Transverse colon (tissue), 4 donors: Measurements from ENCODE around the gene PRPF38A. TPM values are rescaled to one million over a fixed set of nuclear protein-coding genes. Genes with fewer than 3 reads are reported as not detected.

Source experiments
- DNase-seq: peaks from one replicate; pipeline ENCODE4 v3.0.0-alpha.2; 2019
- H3K27ac ChIP-seq, 4 donors: fragments of 200-600 bp; sonication (generic); 2 replicates each; pipeline ENCODE4 v1.5.1; 2016 to 2018; ENCODE audit warnings: inconsistent platforms in 4 of 4
- H3K27me3 ChIP-seq: fragments of 200-600 bp; sonication (generic); 2 replicates; pipeline ENCODE4 v1.5.1; 2017; ENCODE audit warnings: inconsistent platforms
- H3K36me3 ChIP-seq, 4 donors: fragments of 200-600 bp; sonication (generic); 2 replicates each; pipeline ENCODE4 v1.5.1; 2017 to 2019; ENCODE audit warnings: inconsistent platforms in 4 of 4
- H3K4me1 ChIP-seq, 4 donors: fragments of 200-600 bp; sonication (generic); 2 replicates each; pipeline ENCODE4 v1.5.1; 2017 to 2020; ENCODE audit warnings: inconsistent platforms in 4 of 4
- H3K4me3 ChIP-seq, 4 donors: fragments of 200-600 bp; sonication (generic); 1 replicate in 1 of 4; 2 replicates in 3 of 4; pipeline versions ENCODE4 v1.5.1 to v1.6.1; 2017 to 2019; ENCODE audit warnings: inconsistent platforms in 4 of 4
- H3K9me3 ChIP-seq, 2 donors: fragments of 200-600 bp; sonication (generic); 2 replicates each; pipeline ENCODE4 v1.5.1; 2017 to 2019; ENCODE audit warnings: inconsistent platforms in 2 of 2
- EP300 ChIP-seq: sonication (generic); formaldehyde crosslinking; IDR thresholded peaks from one replicate; pipeline ENCODE4 v1.6.1; 2017; ENCODE audit warnings: antibody characterized with exemption, low read depth
- POLR2A ChIP-seq: fragments of 450-650 bp; IDR thresholded peaks from one replicate; pipeline ENCODE4 v1.6.1; 2016; ENCODE audit warnings: antibody characterized with exemption, mild to moderate bottlenecking, moderate library complexity
- POLR2AphosphoS5 ChIP-seq, 3 donors: sonication (generic); formaldehyde crosslinking; IDR thresholded peaks; one replicate each; pipeline ENCODE4 v1.6.1; 2016; ENCODE audit warnings: antibody characterized with exemption in 3 of 3
- WGBS, 2 donors: methylation state at CpG; one replicate each; pipeline ENCODE4 v1.1.5; 2018; ENCODE audit warnings: low coverage in 1 of 2; 5-methylcytosine and 5-hydroxymethylcytosine counted together
- in situ Hi-C, 4 donors: fragments of 200-750 bp; cut with MboI; loops; one replicate each; pipeline versions ENCODE4 v1.15.0 to v1.15.1; 2017; ENCODE audit warnings: low sequenced_read_pairs in 3 of 4, low pct_ligation_motif_present in 1 of 4, low pct_unique_long_range_greater_than_20kb in 1 of 4
- intact Hi-C: fragments of 100-400 bp; cut with DNase I; formaldehyde crosslinking; loops from one replicate; pipeline ENCODE4 v1.15.1; 2023; ENCODE audit warnings: low total_unique reads
- total RNA-seq, 4 donors: library from RNA; depleted of rRNA; stranded (reverse); fragments of >200 nt; gene quantifications; one replicate each; pipeline ENCODE4 v1.1.0, GENCODE V29; 2016
- TF ChIP-seq, protein P1 (sequence below), 5 experiments: fragments of 200-600 bp in 3 of 5; fragments of 450-650 bp in 2 of 5; sonication (generic) in 3 of 5; IDR thresholded peaks; 1 replicate in 2 of 5; 2 replicates in 3 of 5; pipeline ENCODE4 v1.5.1; 2016 to 2017; ENCODE audit warnings: antibody characterized with exemption in 5 of 5, inconsistent platforms in 3 of 5, mild to moderate bottlenecking in 2 of 5, moderate library complexity in 1 of 5

The PRPF38A gene
- total RNA-seq, 4 donors from 2014 or later: 4.0 to 25.5 (median 20.1) TPM

DNA sequence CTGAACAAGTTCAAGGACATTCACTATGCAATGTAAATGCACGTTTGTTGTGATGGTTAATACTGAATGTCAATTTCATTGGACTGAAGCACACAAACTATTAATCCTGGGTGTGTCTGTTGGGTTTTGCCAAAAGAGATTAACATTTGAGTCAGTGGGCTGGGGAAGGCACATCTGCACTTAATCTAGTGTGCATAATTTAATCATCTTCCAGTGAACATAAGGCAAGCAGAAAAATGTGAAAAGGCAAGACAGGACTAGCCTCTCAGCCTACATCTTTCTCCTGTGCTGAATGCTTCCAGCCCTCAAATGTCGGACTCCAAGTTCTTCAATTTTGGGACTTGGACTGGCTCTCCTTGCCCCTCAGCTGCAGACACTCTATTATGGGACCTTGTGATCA lies 40.1 kb downstream of the PRPF38A start:
- no peak overlapping the region for H3K4me3 ChIP-seq
- intact Hi-C loops: no loop called here
- H3K27me3 ChIP-seq: no peaks in the 10 kb centered on the region
- in situ Hi-C loops: loop anchor here in 1 of 4 donors (25.0 kb wide), 1 partner anchor 243 kb away; the partner anchor contains the start of gene COA7
- DNase-seq: no peak
- H3K36me3 ChIP-seq: peaks cover 0 to 27% (median 8%) of the 10 kb centered on the region in 4 donors
- no peaks in the 10 kb centered on the region for H3K4me1 ChIP-seq
- TF ChIP-seq POLR2AphosphoS5 (IDR thresholded peaks at IDR 0.05): no peak
- TF ChIP-seq POLR2A: no peak
- TF ChIP-seq, protein P1, sequence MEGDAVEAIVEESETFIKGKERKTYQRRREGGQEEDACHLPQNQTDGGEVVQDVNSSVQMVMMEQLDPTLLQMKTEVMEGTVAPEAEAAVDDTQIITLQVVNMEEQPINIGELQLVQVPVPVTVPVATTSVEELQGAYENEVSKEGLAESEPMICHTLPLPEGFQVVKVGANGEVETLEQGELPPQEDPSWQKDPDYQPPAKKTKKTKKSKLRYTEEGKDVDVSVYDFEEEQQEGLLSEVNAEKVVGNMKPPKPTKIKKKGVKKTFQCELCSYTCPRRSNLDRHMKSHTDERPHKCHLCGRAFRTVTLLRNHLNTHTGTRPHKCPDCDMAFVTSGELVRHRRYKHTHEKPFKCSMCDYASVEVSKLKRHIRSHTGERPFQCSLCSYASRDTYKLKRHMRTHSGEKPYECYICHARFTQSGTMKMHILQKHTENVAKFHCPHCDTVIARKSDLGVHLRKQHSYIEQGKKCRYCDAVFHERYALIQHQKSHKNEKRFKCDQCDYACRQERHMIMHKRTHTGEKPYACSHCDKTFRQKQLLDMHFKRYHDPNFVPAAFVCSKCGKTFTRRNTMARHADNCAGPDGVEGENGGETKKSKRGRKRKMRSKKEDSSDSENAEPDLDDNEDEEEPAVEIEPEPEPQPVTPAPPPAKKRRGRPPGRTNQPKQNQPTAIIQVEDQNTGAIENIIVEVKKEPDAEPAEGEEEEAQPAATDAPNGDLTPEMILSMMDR (IDR thresholded peaks at IDR 0.05): no peak
- TF ChIP-seq EP300: no peak
- no peak overlapping the region for H3K27ac ChIP-seq
- no peaks in the 10 kb centered on the region for H3K9me3 ChIP-seq
- 73 to 94% methylated on average over 1 to 2 of the region's 2 CpGs for WGBS, 2 donors

DNA sequence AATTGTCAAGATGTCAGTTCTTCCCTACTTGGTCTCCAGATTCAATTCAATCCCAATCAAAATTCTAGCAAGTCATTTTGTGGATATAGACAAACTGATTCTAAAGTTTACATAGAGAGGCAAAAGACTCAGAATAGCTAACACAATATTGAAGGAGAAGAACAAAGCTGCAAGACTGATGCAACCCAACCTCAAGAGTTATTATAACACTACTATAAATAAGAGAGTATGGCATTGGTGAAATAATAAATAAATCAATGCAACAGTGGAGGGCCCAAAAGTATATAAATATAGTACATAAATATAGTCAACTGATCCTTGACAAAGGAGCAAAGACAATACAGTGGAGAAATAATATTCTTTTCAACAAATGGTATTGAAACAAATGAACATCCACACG lies 49.7 kb downstream of the PRPF38A start:
- intact Hi-C loops (no loop called here), in situ Hi-C loops (no loop called here)
- H3K4me3 ChIP-seq: no peak overlapping the region
- TF ChIP-seq, protein P1 (IDR thresholded peaks at IDR 0.05): no peak
- TF ChIP-seq EP300 (no peak), POLR2AphosphoS5 (IDR thresholded peaks at IDR 0.05) (no peak), POLR2A (no peak)
- no peak for DNase-seq
- H3K27ac ChIP-seq: no peak overlapping the region
- no peaks in the 10 kb centered on the region for H3K27me3 ChIP-seq
- H3K9me3 ChIP-seq: no peaks in the 10 kb centered on the region
- WGBS, 2 donors: 78 to 94% methylated on average over 1 of the region's 1 CpG
- H3K36me3 ChIP-seq: no peaks in the 10 kb centered on the region
- H3K4me1 ChIP-seq: no peaks in the 10 kb centered on the region

DNA sequence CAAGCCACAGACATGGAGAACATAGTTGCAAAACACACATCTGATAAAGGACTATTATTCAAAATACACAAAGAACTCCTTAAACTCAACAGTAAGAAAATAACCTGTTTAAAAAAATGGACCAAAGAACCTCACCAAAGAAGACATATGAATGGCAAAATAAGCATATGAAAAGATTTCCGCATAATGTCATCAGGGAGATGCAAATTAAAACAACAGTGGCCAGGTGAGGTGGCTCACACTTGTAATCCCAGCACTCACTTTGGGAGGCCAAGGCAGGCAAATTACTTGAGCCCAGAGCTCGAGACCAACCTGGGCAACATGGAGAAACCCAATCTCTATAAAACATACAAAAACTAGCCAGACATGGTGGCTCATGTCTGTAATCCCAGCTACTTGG lies 50.4 kb downstream of the PRPF38A start:
- in situ Hi-C loops: no loop called here
- Histone ChIP-seq H3K36me3 (no peaks in the 10 kb centered on the region), H3K9me3 (no peaks in the 10 kb centered on the region), H3K4me1 (no peaks in the 10 kb centered on the region), H3K4me3 (no peak overlapping the region), H3K27me3 (no peaks in the 10 kb centered on the region), H3K27ac (no peak overlapping the region)
- DNase-seq: no peak
- intact Hi-C loops: no loop called here
- TF ChIP-seq, protein P1 (IDR thresholded peaks at IDR 0.05): no peak
- no peak for TF ChIP-seq POLR2AphosphoS5 (IDR thresholded peaks at IDR 0.05)
- TF ChIP-seq POLR2A: no peak
- TF ChIP-seq EP300: no peak
- WGBS, 2 donors: 97 to 100% methylated on average over 1 to 2 of the region's 2 CpGs

DNA sequence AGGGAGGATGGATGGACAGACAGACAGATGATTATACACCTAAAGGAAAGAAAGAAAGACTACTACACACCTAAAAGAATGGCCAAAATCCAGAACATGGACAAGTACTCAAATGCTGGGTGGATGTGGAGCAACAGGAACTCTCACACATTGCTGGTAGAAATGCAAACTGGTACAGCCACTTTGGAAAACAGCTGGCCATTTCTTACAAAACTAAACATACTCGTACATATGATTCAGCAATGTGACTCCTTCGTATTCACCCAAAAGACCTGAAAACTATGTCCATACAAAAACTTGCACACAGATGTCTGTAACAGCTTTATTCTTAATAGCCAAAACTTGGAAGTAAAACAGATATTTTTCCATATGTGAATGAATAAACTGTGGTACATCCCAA lies 51.3 kb downstream of the PRPF38A start:
- Histone ChIP-seq H3K27ac (no peak overlapping the region), H3K36me3 (no peaks in the 10 kb centered on the region), H3K27me3 (no peaks in the 10 kb centered on the region), H3K4me1 (no peaks in the 10 kb centered on the region), H3K4me3 (no peak overlapping the region), H3K9me3 (no peaks in the 10 kb centered on the region)
- 94 to 100% methylated on average over 2 of the region's 2 CpGs for WGBS, 2 donors
- DNase-seq: no peak
- intact Hi-C loops: no loop called here
- in situ Hi-C loops: no loop called here
- no peak for TF ChIP-seq POLR2A

DNA sequence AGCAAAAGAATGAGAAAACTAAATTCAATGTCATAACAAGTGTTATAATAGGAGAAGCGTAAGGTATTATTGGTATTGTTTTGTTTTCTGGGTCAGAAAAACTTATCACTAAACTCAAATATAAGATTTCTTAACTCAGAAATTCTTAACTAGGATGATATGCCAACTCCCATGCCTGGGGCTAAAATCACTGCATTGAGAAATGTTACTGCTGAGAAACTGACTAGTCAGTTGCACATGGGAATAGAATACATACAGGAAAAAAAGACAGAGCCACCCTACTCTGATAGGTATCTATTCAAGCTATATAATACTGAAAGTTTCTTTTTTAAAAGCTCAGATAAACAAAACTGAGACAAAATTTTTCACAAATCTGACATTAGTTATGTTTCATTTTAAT lies 56.3 kb downstream of the PRPF38A start:
- Histone ChIP-seq H3K27ac (no peak overlapping the region), H3K36me3 (no peaks in the 10 kb centered on the region), H3K9me3 (no peaks in the 10 kb centered on the region), H3K27me3 (no peaks in the 10 kb centered on the region), H3K4me1 (no peaks in the 10 kb centered on the region), H3K4me3 (no peak overlapping the region)
- intact Hi-C loops: no loop called here
- DNase-seq: no peak
- in situ Hi-C loops: no loop called here
- 100% methylated on average over 1 of the region's 1 CpG for WGBS, 2 donors
- no peak for TF ChIP-seq EP300
- no peak for TF ChIP-seq POLR2AphosphoS5 (IDR thresholded peaks at IDR 0.05)
- TF ChIP-seq, protein P1 (IDR thresholded peaks at IDR 0.05): no peak
